Left lung (tissue), 10 donors: ENCODE results near the gene BRSK1. TPM values are rescaled to one million over a fixed set of nuclear protein-coding genes. Genes with fewer than 3 reads are reported as not detected.

Experiments used
- ATAC-seq: fragments of 200-7000 bp; cut with Tn5 transposase; one replicate; pipeline ENCODE4 v1.9.1; 2020; ENCODE audit warnings: moderate library complexity
- DNase-seq, 4 donors: peaks; one replicate each; pipeline ENCODE4 v3.0.0-alpha.2; 2013 to 2020
- H3K27ac ChIP-seq, 2 donors: fragments of 200-600 bp; sonication (generic) in 1 of 2; one replicate each; pipeline versions ENCODE4 v1.5.0 to v1.8.0; 2020 to 2021
- H3K27me3 ChIP-seq, 2 donors: fragments of 200-600 bp; sonication (generic) in 1 of 2; one replicate each; pipeline versions ENCODE4 v1.5.0 to v1.8.0; 2020 to 2021
- H3K36me3 ChIP-seq, 2 donors: fragments of 200-600 bp; sonication (generic) in 1 of 2; one replicate each; pipeline versions ENCODE4 v1.5.0 to v1.8.0; 2020 to 2021
- H3K4me1 ChIP-seq, 2 donors: fragments of 200-600 bp; one replicate each; pipeline ENCODE4 v1.8.0; 2021
- H3K4me3 ChIP-seq, 2 donors: fragments of 200-600 bp; sonication (generic) in 1 of 2; one replicate each; pipeline versions ENCODE4 v1.5.0 to v1.8.0; 2020 to 2021; ENCODE audit warnings: mild to moderate bottlenecking in 1 of 2
- H3K9me3 ChIP-seq, 2 donors: fragments of 200-600 bp; sonication (generic) in 1 of 2; one replicate each; pipeline versions ENCODE4 v1.5.0 to v1.8.0; 2020 to 2021
- intact Hi-C, 2 donors: fragments of 100-400 bp; cut with DNase I; formaldehyde crosslinking; loops; one replicate each; pipeline versions ENCODE4 v1.11.2 to v1.14.2; 2022
- polyA plus RNA-seq, 6 donors: library from polyadenylated mRNA; unstranded; fragments of 120-200 nt; gene quantifications; one replicate each; pipeline ENCODE4 v1.2.1, GENCODE V29; 2013; ENCODE audit not compliant: insufficient read length in 6 of 6
- total RNA-seq, 2 donors: library from RNA; stranded (reverse); fragmentation: NEBNext Ultra II Directional; extraction: Animal tissue kit (Norgen Biotek cat#: 25700); gene quantifications; one replicate each; pipeline ENCODE4 v1.2.1, GENCODE V29; 2021
- TF ChIP-seq, protein P1 (sequence below), 2 donors: fragments of 200-600 bp; sonication (generic) in 1 of 2; IDR thresholded peaks; one replicate each; pipeline versions ENCODE4 v1.5.0 to v1.8.0; 2021; ENCODE audit warnings: antibody characterized with exemption in 2 of 2
- donor health status: DM: no; HTN: yes; CAD: no.
- donor health status: DM: no; HTN: no; CAD: no.

Gene BRSK1
- total and polyA plus RNA-seq, 8 donors = 2.2 to 18.1 (median 13.6) TPM

- ATAC-seq (no peak), DNase-seq (peak in 1 of 4 donors; percentile 41)
- TF ChIP-seq, protein P1, sequence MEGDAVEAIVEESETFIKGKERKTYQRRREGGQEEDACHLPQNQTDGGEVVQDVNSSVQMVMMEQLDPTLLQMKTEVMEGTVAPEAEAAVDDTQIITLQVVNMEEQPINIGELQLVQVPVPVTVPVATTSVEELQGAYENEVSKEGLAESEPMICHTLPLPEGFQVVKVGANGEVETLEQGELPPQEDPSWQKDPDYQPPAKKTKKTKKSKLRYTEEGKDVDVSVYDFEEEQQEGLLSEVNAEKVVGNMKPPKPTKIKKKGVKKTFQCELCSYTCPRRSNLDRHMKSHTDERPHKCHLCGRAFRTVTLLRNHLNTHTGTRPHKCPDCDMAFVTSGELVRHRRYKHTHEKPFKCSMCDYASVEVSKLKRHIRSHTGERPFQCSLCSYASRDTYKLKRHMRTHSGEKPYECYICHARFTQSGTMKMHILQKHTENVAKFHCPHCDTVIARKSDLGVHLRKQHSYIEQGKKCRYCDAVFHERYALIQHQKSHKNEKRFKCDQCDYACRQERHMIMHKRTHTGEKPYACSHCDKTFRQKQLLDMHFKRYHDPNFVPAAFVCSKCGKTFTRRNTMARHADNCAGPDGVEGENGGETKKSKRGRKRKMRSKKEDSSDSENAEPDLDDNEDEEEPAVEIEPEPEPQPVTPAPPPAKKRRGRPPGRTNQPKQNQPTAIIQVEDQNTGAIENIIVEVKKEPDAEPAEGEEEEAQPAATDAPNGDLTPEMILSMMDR (IDR thresholded peaks at IDR 0.05) = no peak
- Histone ChIP-seq H3K9me3 (no peaks in the 10 kb centered on the region), H3K27me3 (no peaks in the 10 kb centered on the region), H3K4me3 (no peak overlapping the region), H3K27ac (no peak overlapping the region), H3K4me1 (no peaks in the 10 kb centered on the region), H3K36me3 (peaks cover 0 to 47% of the 10 kb centered on the region in 2 donors)
- intact Hi-C loops = no loop called here
Measured at GRCh38 chr19:55272142-55272541, 11.7 kb upstream of the BRSK1 start.

DNA sequence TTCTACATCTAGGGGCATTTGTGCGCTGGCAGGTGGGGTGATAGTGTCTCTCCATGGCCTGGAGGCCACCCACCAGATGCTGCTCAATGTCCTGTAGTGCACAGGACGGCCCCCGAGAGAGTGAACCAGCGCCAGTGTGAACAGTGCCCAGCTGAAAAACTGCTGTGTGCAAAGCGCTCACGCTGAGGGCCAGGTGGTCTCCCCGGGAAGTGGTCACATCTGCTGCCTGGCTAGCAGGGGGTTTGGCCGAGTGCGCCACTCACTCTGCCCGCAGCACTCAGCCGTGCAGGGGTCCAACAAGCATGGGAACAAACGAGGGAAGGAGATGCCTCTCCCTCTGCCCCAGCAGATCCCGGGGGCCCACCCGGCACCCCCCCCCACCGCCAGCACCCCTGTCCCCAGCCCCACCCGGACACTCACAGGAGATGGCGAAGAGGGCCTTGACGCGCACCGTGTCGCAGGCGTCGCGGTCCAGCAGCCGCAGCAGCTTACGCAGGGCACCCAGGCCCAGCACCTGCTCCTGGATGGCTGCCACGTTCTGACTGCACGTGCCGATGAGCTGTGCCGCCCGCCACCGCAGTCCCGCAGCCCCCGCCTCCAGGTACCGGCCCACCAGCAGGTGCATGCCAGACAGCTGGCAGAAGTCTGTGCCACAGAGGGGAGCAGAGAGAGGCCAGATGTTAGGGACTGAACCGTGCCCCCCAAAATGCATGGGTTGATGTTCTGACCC is 9.7 kb upstream of the BRSK1 start:
- Histone ChIP-seq H3K9me3 (no peaks in the 10 kb centered on the region), H3K36me3 (peaks cover 0 to 56% of the 10 kb centered on the region in 2 donors), H3K4me1 (peaks cover 2 to 3% of the 10 kb centered on the region in 2 donors), H3K27me3 (no peaks in the 10 kb centered on the region), H3K27ac (no peak overlapping the region), H3K4me3 (no peak overlapping the region)
- intact Hi-C loops = no loop called here
- TF ChIP-seq, protein P1 (IDR thresholded peaks at IDR 0.05) = no peak
- DNase-seq (peak in 1 of 4 donors; percentile 55), ATAC-seq (no peak)

- H3K4me1 ChIP-seq = peaks cover 8 to 16% of the 10 kb centered on the region in 2 donors
- DNase-seq = peak in 1 of 4 donors; percentile 44
- no peaks in the 10 kb centered on the region for H3K9me3 ChIP-seq
- peaks cover 0 to 56% of the 10 kb centered on the region in 2 donors for H3K36me3 ChIP-seq
- H3K27ac ChIP-seq = no peak overlapping the region
- intact Hi-C loops = no loop called here
- no peak overlapping the region for H3K4me3 ChIP-seq
- H3K27me3 ChIP-seq = no peaks in the 10 kb centered on the region
- ATAC-seq = no peak
- TF ChIP-seq, protein P1 (IDR thresholded peaks at IDR 0.05) = no peak
Measured at GRCh38 chr19:55275851-55276719, 7.7 kb upstream of the BRSK1 start.

DNA sequence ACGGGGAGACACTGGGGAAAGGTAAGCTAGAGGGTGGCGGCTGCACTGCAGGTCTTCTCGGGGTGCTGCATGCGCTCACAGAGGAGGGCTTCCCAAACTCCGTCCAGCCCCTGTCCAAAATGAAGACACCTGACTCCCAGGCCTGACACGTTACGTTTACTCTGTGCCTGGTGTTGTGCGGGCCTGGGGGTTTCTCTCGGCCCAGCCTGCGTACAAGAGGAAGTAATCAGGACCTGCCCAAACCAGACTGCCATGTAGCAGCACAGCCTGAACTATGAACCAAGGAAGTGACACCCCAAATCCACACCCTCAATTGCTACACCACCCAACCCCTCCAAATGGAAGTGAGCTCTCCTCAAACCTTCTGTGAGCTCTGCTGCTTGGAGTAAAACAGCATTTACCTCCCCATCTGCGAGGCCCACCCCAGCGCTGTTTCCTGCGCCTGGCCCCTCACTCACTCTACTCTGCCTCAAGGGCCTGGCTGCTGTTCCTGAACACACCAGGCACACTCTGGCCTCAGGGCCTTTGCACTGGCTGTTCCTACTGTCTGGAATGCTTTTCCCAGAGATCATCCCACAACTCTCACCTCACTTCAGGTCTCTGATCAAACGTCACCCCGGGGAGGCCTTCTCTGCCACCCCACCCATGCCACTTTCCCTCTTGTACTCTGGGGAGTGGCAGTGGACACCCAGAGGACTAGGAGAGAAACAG is 6.9 kb upstream of the BRSK1 start:
- H3K9me3 ChIP-seq = no peaks in the 10 kb centered on the region
- peak in 1 of 4 donors; percentile 60 for DNase-seq
- intact Hi-C loops = no loop called here
- H3K27ac ChIP-seq = no peak overlapping the region
- TF ChIP-seq, protein P1 (IDR thresholded peaks at IDR 0.05) = no peak
- H3K36me3 ChIP-seq = peaks cover 0 to 55% of the 10 kb centered on the region in 2 donors
- H3K27me3 ChIP-seq = no peaks in the 10 kb centered on the region
- peaks cover 8 to 16% of the 10 kb centered on the region in 2 donors for H3K4me1 ChIP-seq
- no peak overlapping the region for H3K4me3 ChIP-seq
- no peak for ATAC-seq
